ENCODE measurements around the gene SNX27. TPM values are rescaled to one million over a fixed set of nuclear protein-coding genes. Genes with fewer than 3 reads are reported as not detected.

Gene SNX27
- polyA plus RNA-seq, 3 donors, result 40.1 to 57.1 (median 47.6) TPM

DNA sequence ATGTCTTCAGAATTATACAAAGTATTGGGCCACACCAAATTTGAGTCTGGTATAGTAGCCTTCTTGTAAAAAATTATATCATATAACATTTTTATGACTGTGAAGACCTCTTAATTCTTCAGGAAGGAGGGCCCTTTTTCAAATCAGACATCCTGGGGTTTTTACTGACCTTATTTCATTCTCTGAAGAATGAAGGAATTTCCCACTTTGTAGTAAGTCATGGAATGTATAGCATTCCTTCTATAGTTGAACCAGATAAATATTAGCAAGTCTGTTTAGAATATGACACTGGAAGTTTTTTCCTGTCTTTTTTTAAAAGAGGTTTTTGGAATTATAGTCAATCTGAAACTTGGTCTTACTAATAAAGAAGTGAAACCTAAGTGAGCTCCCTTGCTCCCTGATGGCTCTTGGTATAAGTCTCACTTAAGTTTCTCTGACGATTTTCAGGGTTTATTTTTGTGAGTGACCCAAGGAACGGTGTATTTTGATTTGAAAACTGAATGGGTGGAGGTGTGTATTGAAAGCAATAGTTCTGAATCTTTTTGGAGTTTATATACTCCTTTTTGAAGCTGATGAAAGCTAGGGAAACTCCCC, 23.7 kb downstream of the SNX27 start:
- Histone ChIP-seq H3K4me1 (ENCODE audit: control insufficient read depth in 1 of 2, insufficient read depth in 2 of 2, low read length in 2 of 2) (peaks cover 7 to 16% of the 10 kb centered on the region in 2 donors), H3K4me3 (replicated peaks in 1 of 3; ENCODE audit: low read depth in 2 of 3, low read length in 3 of 3) (no peak overlapping the region), H3K27ac (ENCODE audit: low read depth in 1 of 2, low read length in 2 of 2) (peak overlapping the region in 1 of 2 donors; percentile 44), H4K20me1 (ENCODE audit: insufficient read depth, low read length) (peaks cover 97% of the 10 kb centered on the region), H3K36me3 (replicated peaks in 1 of 2; ENCODE audit: control insufficient read depth in 1 of 2, insufficient read depth in 2 of 2, low read length in 2 of 2) (peaks cover 17 to 25% of the 10 kb centered on the region in 2 donors), H2AFZ (ENCODE audit: insufficient read depth, low read depth, low read length, poor library complexity, severe bottlenecking) (no peak overlapping the region), H3K9ac (ENCODE audit: insufficient read depth, low read length, poor library complexity, severe bottlenecking) (no peak overlapping the region), H3K79me2 (ENCODE audit: insufficient read depth, low read length) (peaks cover 98% of the 10 kb centered on the region), H3K9me3 (replicated peaks in 1 of 2; ENCODE audit: control insufficient read depth in 1 of 2, insufficient read depth in 1 of 2, low read length in 2 of 2) (no peaks in the 10 kb centered on the region), H3K27me3 (ENCODE audit: control insufficient read depth in 2 of 2, insufficient read depth in 2 of 2, low read length in 2 of 2) (no peaks in the 10 kb centered on the region), H3K4me2 (replicated peaks; ENCODE audit: extremely low read depth, low read length, poor library complexity, severe bottlenecking) (no peak overlapping the region)
- Mint-ChIP-seq H3K27me3 (ENCODE audit: low read depth in 3 of 3) (no peaks in the 10 kb centered on the region), H3K27ac (peak overlapping the region; percentile 13 to 79 (median 63)), H3K4me1 (peaks cover 30% of the 10 kb centered on the region), H3K4me3 (no peak overlapping the region), H3K36me3 (peaks cover 18 to 32% of the 10 kb centered on the region in 2 donors), H3K9me3 (no peaks in the 10 kb centered on the region)
- no CpG with 5 or more reads among the region's 2 CpGs for WGBS (ENCODE audit: insufficient coverage)
- DNase-seq, result peak in 1 of 3 donors; percentile 5
- intact Hi-C loops (cut with micrococcal nuclease), result no loop called here
- TF ChIP-seq, protein P1, sequence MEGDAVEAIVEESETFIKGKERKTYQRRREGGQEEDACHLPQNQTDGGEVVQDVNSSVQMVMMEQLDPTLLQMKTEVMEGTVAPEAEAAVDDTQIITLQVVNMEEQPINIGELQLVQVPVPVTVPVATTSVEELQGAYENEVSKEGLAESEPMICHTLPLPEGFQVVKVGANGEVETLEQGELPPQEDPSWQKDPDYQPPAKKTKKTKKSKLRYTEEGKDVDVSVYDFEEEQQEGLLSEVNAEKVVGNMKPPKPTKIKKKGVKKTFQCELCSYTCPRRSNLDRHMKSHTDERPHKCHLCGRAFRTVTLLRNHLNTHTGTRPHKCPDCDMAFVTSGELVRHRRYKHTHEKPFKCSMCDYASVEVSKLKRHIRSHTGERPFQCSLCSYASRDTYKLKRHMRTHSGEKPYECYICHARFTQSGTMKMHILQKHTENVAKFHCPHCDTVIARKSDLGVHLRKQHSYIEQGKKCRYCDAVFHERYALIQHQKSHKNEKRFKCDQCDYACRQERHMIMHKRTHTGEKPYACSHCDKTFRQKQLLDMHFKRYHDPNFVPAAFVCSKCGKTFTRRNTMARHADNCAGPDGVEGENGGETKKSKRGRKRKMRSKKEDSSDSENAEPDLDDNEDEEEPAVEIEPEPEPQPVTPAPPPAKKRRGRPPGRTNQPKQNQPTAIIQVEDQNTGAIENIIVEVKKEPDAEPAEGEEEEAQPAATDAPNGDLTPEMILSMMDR (IDR thresholded peaks at IDR 0.05), result no peak

DNA sequence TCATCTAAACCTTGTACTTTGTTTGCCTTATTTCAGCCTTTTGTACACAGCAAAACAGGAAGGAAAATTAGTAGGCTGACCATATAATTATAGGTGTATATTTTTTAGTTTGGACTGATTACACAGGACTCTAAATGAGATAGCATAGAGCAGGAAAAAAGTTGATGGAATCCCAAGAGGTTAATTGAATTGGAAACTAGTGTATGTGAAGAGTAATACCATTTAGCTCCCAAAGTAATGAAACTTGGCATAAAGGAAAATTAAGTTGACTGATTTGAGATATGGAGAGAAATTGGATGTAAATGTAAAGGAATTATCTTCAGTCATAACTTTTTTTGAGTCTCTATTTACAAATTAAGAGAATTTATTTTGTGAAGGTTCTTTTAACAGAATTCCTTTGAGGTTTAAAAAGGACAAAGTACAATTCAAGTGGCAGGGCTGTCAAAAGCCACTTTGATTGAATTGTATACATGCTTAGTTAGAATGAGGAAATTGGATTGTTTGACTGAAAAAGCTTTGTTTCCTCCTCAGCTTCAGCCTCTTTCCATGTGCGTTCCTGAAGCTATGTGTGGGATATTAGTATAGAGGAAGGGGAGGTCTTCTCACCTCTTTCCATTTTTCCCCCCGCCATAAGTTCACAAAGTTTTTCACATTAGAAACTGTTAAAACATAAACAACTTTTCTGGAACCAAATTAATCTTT, 26.4 kb downstream of the SNX27 start:
- Histone ChIP-seq H3K4me2 (replicated peaks; ENCODE audit: extremely low read depth, low read length, poor library complexity, severe bottlenecking) (no peak overlapping the region), H3K4me3 (replicated peaks in 1 of 3; ENCODE audit: low read depth in 2 of 3, low read length in 3 of 3) (no peak overlapping the region), H3K9me3 (replicated peaks in 1 of 2; ENCODE audit: control insufficient read depth in 1 of 2, insufficient read depth in 1 of 2, low read length in 2 of 2) (no peaks in the 10 kb centered on the region), H3K36me3 (replicated peaks in 1 of 2; ENCODE audit: control insufficient read depth in 1 of 2, insufficient read depth in 2 of 2, low read length in 2 of 2) (peaks cover 18 to 28% of the 10 kb centered on the region in 2 donors), H3K27ac (ENCODE audit: low read depth in 1 of 2, low read length in 2 of 2) (peak overlapping the region in 1 of 2 donors; percentile 62), H3K9ac (ENCODE audit: insufficient read depth, low read length, poor library complexity, severe bottlenecking) (no peak overlapping the region), H3K27me3 (ENCODE audit: control insufficient read depth in 2 of 2, insufficient read depth in 2 of 2, low read length in 2 of 2) (no peaks in the 10 kb centered on the region), H4K20me1 (ENCODE audit: insufficient read depth, low read length) (peaks cover 81% of the 10 kb centered on the region), H2AFZ (ENCODE audit: insufficient read depth, low read depth, low read length, poor library complexity, severe bottlenecking) (no peak overlapping the region), H3K4me1 (ENCODE audit: control insufficient read depth in 1 of 2, insufficient read depth in 2 of 2, low read length in 2 of 2) (peaks cover 7 to 16% of the 10 kb centered on the region in 2 donors), H3K79me2 (ENCODE audit: insufficient read depth, low read length) (peaks cover 89% of the 10 kb centered on the region)
- H3K4me1 Mint-ChIP-seq, result peaks cover 26% of the 10 kb centered on the region
- peak overlapping the region in 5 of 7 donors; percentile 13 to 77 (median 27) for H3K27ac Mint-ChIP-seq
- no peak for DNase-seq
- no peaks in the 10 kb centered on the region for H3K9me3 Mint-ChIP-seq
- WGBS (ENCODE audit: insufficient coverage), result no CpG with 5 or more reads among the region's 2 CpGs
- H3K27me3 Mint-ChIP-seq (ENCODE audit: low read depth in 3 of 3), result no peaks in the 10 kb centered on the region
- H3K4me3 Mint-ChIP-seq, result no peak overlapping the region
- H3K36me3 Mint-ChIP-seq, result peaks cover 20 to 27% of the 10 kb centered on the region in 2 donors
- TF ChIP-seq, protein P1 (IDR thresholded peaks at IDR 0.05), result no peak
- intact Hi-C loops (cut with micrococcal nuclease), result no loop called here
